Parathyroid adenoma (tissue), 2 donors: ENCODE measurements around the gene RASSF3.

ENCODE experiments used
- H2AFZ ChIP-seq: fragments of 300-600 bp; sonication (generic); one replicate; pipeline ENCODE4 v1.7.0; 2017; ENCODE audit warnings: antibody characterized with exemption, mild to moderate bottlenecking
- H3K27ac ChIP-seq: fragments of 300-600 bp; sonication (generic); one replicate; pipeline ENCODE4 v1.7.0; 2017
- H3K27me3 ChIP-seq: fragments of 300-600 bp; sonication (generic); one replicate; pipeline ENCODE4 v1.7.0; 2017; ENCODE audit warnings: low read length; ENCODE audit not compliant: control insufficient read depth, insufficient read depth
- H3K36me3 ChIP-seq: fragments of 300-600 bp; sonication (generic); one replicate; pipeline ENCODE4 v1.7.0; 2017; ENCODE audit warnings: low read length; ENCODE audit not compliant: control insufficient read depth, insufficient read depth
- H3K4me1 ChIP-seq: fragments of 300-600 bp; sonication (generic); one replicate; pipeline ENCODE4 v1.7.0; 2017; ENCODE audit warnings: control low read depth
- H3K4me2 ChIP-seq: fragments of 300-600 bp; sonication (generic); one replicate; pipeline ENCODE4 v1.7.0; 2017; ENCODE audit warnings: low read length
- H3K4me3 ChIP-seq: fragments of 300-600 bp; sonication (generic); one replicate; pipeline ENCODE4 v1.7.0; 2017; ENCODE audit warnings: low read depth, low read length
- H3K79me2 ChIP-seq: fragments of 300-600 bp; sonication (generic); one replicate; pipeline ENCODE4 v1.7.0; 2017; ENCODE audit warnings: control low read depth
- H3K9ac ChIP-seq: fragments of 300-600 bp; sonication (generic); one replicate; pipeline ENCODE4 v1.7.0; 2017; ENCODE audit warnings: mild to moderate bottlenecking
- H3K9me3 ChIP-seq: fragments of 300-600 bp; sonication (generic); one replicate; pipeline ENCODE4 v1.7.0; 2017; ENCODE audit warnings: low read length; ENCODE audit not compliant: control insufficient read depth
- CTCF ChIP-seq: fragments of 300-600 bp; sonication (generic); IDR thresholded peaks from one replicate; pipeline ENCODE4 v1.7.0; 2017; ENCODE audit warnings: antibody characterized with exemption, mild to moderate bottlenecking
- donor health status: primary hyperparathyroidism.

Gene RASSF3

GRCh38 chr12:64631197-64631596 is 20.9 kb downstream of the RASSF3 start:
- Histone ChIP-seq H3K27me3 (no peaks in the 10 kb centered on the region), H3K4me3 (no peak overlapping the region), H3K27ac (no peak overlapping the region), H2AFZ (no peak overlapping the region), H3K9ac (no peak overlapping the region), H3K9me3 (no peaks in the 10 kb centered on the region), H3K79me2 (no peaks in the 10 kb centered on the region), H3K36me3 (no peaks in the 10 kb centered on the region), H3K4me1 (no peaks in the 10 kb centered on the region), H3K4me2 (no peak overlapping the region)
- TF ChIP-seq CTCF = no peak

DNA sequence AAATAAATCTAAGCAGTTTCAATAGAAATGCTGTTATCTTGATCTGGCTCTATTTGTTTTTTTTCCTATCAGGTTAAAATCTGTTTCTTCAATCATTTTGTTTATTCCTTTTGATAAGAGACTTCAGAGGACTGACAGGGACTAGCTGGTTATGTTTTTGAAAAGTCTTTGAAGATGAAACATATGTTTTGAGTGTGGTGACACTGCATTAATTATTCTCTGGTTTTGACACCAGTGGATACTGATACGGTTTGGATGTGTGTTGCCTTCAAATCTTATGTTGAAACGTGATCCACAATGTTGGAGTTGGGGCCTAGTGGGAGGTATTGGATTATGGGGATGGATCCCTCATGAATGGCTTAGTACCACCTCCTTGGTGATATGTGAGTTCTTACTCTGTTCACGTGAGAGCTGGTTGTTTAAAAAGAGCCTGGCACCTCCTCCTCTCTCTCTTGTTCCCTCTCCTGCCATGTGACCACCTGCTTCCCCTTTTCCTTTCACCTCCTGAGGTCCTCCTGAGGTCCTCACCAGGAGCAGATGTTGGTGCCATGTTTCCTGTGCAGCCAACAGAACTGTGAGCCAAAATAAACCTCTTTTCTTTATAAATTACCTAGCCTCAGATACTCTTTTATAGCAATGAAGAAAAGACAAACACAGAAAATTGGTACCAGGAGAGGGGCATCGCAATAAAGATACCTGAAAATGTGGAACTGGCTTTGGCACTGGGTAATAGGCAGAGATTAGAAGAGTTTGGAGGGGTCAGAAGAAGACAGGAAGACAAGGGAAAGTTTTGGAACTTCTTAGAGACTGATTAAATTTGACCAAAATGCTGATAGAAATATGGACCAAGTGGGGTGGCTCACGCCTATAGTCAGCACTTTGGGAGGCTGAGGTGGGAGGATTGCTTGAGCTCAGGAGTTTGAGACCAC is 23.0 kb downstream of the RASSF3 start:
- H3K4me3 ChIP-seq = no peak overlapping the region
- TF ChIP-seq CTCF = no peak
- H3K4me1 ChIP-seq = no peaks in the 10 kb centered on the region
- H3K4me2 ChIP-seq = no peak overlapping the region
- no peaks in the 10 kb centered on the region for H3K79me2 ChIP-seq
- no peak overlapping the region for H3K27ac ChIP-seq
- H3K9ac ChIP-seq = no peak overlapping the region
- H3K9me3 ChIP-seq = no peaks in the 10 kb centered on the region
- no peaks in the 10 kb centered on the region for H3K36me3 ChIP-seq
- no peaks in the 10 kb centered on the region for H3K27me3 ChIP-seq
- H2AFZ ChIP-seq = no peak overlapping the region

DNA sequence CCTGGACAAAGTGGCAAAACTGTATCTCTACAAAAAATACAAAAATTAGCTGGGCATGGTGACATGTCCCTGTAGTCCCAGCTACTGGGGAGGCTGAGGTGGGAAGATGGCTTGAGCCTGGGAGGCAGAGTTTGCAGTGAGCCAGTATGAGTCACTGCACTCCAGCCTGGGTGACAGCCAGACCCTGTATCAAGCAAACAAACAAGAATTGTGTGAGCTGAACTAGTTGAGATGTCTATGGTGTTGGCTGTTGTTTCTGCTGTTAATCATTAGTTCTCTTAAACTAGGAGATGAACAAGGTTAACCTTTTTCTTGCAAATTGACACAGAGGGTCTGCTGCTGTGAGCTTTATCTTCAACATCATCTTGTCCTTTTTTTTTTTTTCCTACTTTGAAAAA is 23.6 kb downstream of the RASSF3 start:
- no peak overlapping the region for H3K4me2 ChIP-seq
- no peak overlapping the region for H3K27ac ChIP-seq
- no peak overlapping the region for H3K9ac ChIP-seq
- no peaks in the 10 kb centered on the region for H3K4me1 ChIP-seq
- no peaks in the 10 kb centered on the region for H3K27me3 ChIP-seq
- no peaks in the 10 kb centered on the region for H3K36me3 ChIP-seq
- no peaks in the 10 kb centered on the region for H3K79me2 ChIP-seq
- no peak overlapping the region for H3K4me3 ChIP-seq
- H3K9me3 ChIP-seq = no peaks in the 10 kb centered on the region
- no peak for TF ChIP-seq CTCF
- no peak overlapping the region for H2AFZ ChIP-seq

- Histone ChIP-seq H3K36me3 (no peaks in the 10 kb centered on the region), H3K4me1 (no peaks in the 10 kb centered on the region), H3K9me3 (no peaks in the 10 kb centered on the region), H3K79me2 (no peaks in the 10 kb centered on the region), H3K27me3 (no peaks in the 10 kb centered on the region), H3K4me2 (no peak overlapping the region), H2AFZ (no peak overlapping the region), H3K9ac (no peak overlapping the region), H3K27ac (no peak overlapping the region), H3K4me3 (no peak overlapping the region)
- no peak for TF ChIP-seq CTCF
Observed at GRCh38 chr12:64634508-64635092, 24.3 kb downstream of the RASSF3 start.
